HL-60 (cell line): ENCODE measurements around the gene FAM83G.
"Not testable (repeated sequence)": the region's sequence is repeated elsewhere in the genome, so short reads cannot be mapped to it uniquely, and the experiment has no call there.

ENCODE experiments used
- DNase-seq, 2 experiments: peaks; one replicate each; pipeline ENCODE4 v3.0.0-alpha.2; 2010 to 2020; ENCODE audit warnings: low read depth in 1 of 2, low spot score in 1 of 2
- H3K27ac ChIP-seq: fragments of 250-450 bp; sonication (Bioruptor Pico); replicated peaks from 2 replicates; pipeline ENCODE4 v1.5.1; 2020; ENCODE audit warnings: mild to moderate bottlenecking, moderate library complexity
- H3K27me3 ChIP-seq: fragments of 250-450 bp; sonication (Bioruptor Pico); 2 replicates; pipeline ENCODE4 v1.5.1; 2021; ENCODE audit warnings: mild to moderate bottlenecking, moderate library complexity; ENCODE audit not compliant: insufficient read depth, poor library complexity, severe bottlenecking
- H3K4me3 ChIP-seq: replicated peaks from 2 replicates; pipeline ENCODE4 v1.5.1; 2011; ENCODE audit warnings: mild to moderate bottlenecking, control low read depth, low read length; ENCODE audit not compliant: insufficient read depth
- CTCF ChIP-seq: IDR thresholded peaks from one replicate; pipeline ENCODE4 v1.5.1; 2011; ENCODE audit warnings: low read length, control low read depth, inconsistent platforms; ENCODE audit not compliant: insufficient read depth
- GABPA ChIP-seq: IDR thresholded peaks from 2 replicates; pipeline ENCODE4 v1.6.1; 2012; ENCODE audit warnings: low read depth
- POLR2AphosphoS5 ChIP-seq: IDR thresholded peaks from 2 replicates; pipeline ENCODE4 v1.6.1; 2012; ENCODE audit warnings: low read depth
- SPI1 ChIP-seq: IDR thresholded peaks from 2 replicates; pipeline ENCODE4 v1.6.1; 2012; ENCODE audit warnings: low read depth, mild to moderate bottlenecking, borderline replicate concordance
- TF ChIP-seq, protein P1 (sequence below): IDR thresholded peaks from 2 replicates; pipeline ENCODE4 v1.6.1; 2012; ENCODE audit warnings: low read depth; ENCODE audit not compliant: insufficient replicate concordance

FAM83G gene

GRCh38 chr17:19036186-19036585, 31.6 kb upstream of the FAM83G start:
- not testable (repeated sequence) for DNase-seq, H3K4me3 ChIP-seq, H3K27ac ChIP-seq, H3K27me3 ChIP-seq

- not testable (repeated sequence) for DNase-seq, H3K27ac ChIP-seq, H3K27me3 ChIP-seq, H3K4me3 ChIP-seq
Measured at GRCh38 chr17:19032377-19032988, 27.9 kb upstream of the FAM83G start.

DNA sequence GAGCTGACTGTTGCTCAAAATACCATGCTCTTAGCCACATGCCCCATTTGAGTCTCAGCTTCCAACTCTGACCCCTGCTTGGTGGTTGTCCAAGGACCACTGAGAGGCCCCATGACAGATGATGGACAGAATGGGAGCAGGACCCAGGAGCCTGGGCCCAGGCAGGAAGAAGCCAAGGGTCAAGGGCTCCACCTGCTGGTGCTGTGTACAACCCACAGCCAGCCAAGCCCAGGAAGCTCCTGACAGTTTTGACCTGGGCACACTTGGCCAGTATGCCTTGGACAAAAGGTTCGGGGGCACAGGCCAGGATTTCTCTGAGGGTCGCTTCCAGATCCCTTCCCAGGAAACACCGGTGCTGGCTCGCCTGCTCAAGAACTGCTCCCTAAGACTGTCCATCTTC, 27.2 kb upstream of the FAM83G start:
- H3K27ac ChIP-seq, H3K27me3 ChIP-seq, H3K4me3 ChIP-seq: not testable (repeated sequence)
- peak in 1 of 2 experiments; percentile 44 for DNase-seq

- not testable (repeated sequence) for H3K27ac ChIP-seq, DNase-seq, H3K27me3 ChIP-seq, H3K4me3 ChIP-seq
Measured at GRCh38 chr17:19030771-19031449, 26.3 kb upstream of the FAM83G start.

DNA sequence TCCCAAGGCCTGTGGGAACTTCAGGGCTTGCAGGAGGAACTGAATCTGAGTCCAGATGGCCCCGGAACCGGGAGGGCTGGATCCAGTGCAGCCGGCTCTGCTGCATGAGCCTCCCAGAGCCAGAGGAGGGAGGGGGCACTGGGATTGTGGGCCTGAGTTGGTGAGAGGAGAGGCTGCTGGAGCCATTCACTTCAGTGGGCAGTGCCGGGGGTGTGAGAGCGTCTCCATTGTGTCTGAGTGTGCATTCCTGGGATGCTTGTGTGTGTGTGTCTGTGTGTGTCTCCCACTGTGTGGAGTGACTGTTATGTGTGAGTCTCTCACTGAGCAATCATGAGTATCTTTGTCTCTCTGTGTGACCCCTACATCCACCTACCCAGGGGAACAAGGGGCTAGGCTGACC, 25.2 kb upstream of the FAM83G start:
- H3K4me3 ChIP-seq, H3K27ac ChIP-seq, DNase-seq, H3K27me3 ChIP-seq: not testable (repeated sequence)

DNA sequence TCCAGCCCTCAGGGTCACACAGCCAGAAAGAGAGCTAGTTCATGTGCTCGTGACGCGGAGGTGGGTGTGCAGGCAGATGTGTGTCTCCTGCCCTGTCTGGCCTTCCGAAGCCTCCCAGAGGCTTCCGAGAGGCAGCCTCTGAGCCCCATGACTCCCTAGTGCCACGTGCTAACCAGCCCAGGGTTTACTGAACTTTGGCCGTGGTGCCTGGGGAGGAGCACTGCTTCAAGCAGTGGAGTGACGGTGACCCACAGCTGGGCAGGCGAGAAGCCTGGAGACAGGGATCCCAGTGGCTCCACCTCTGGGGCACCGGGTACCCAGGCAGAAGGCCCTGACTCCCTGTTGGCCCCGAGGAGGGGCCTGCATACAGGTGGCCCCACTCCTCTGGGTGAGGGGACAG, 24.1 kb upstream of the FAM83G start:
- not testable (repeated sequence) for H3K4me3 ChIP-seq, DNase-seq, H3K27ac ChIP-seq, H3K27me3 ChIP-seq

- Histone ChIP-seq H3K4me3 (no peak overlapping the region), H3K27me3 (no peaks in the 10 kb centered on the region), H3K27ac (no peak overlapping the region)
- no peak for DNase-seq
- TF ChIP-seq, protein P1, sequence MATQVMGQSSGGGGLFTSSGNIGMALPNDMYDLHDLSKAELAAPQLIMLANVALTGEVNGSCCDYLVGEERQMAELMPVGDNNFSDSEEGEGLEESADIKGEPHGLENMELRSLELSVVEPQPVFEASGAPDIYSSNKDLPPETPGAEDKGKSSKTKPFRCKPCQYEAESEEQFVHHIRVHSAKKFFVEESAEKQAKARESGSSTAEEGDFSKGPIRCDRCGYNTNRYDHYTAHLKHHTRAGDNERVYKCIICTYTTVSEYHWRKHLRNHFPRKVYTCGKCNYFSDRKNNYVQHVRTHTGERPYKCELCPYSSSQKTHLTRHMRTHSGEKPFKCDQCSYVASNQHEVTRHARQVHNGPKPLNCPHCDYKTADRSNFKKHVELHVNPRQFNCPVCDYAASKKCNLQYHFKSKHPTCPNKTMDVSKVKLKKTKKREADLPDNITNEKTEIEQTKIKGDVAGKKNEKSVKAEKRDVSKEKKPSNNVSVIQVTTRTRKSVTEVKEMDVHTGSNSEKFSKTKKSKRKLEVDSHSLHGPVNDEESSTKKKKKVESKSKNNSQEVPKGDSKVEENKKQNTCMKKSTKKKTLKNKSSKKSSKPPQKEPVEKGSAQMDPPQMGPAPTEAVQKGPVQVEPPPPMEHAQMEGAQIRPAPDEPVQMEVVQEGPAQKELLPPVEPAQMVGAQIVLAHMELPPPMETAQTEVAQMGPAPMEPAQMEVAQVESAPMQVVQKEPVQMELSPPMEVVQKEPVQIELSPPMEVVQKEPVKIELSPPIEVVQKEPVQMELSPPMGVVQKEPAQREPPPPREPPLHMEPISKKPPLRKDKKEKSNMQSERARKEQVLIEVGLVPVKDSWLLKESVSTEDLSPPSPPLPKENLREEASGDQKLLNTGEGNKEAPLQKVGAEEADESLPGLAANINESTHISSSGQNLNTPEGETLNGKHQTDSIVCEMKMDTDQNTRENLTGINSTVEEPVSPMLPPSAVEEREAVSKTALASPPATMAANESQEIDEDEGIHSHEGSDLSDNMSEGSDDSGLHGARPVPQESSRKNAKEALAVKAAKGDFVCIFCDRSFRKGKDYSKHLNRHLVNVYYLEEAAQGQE: no peak
- TF ChIP-seq GABPA (no peak), POLR2AphosphoS5 (no peak), CTCF (no peak), SPI1 (no peak)
Measured at GRCh38 chr17:19024101-19025078, 19.8 kb upstream of the FAM83G start.
